SKM-1 treated with dmso at 0.1 percent for 144 hours (cell line): ENCODE results near the gene CTNNA2.
A peak's percentile ranks its signal among the peaks of the same experiment; 100 is the strongest.

Source experiments
- DNase-seq: peaks from one replicate; lab custom pipeline; 2025; ENCODE audit not compliant: unreplicated experiment; lab: John Stamatoyannopoulos, UW

CTNNA2 gene

GRCh38 chr2:79849241-79849640 lies 336.4 kb downstream of the CTNNA2 start:
- DNase-seq, result no peak

GRCh38 chr2:79849949-79850348 lies 337.1 kb downstream of the CTNNA2 start:
- DNase-seq, result no peak

GRCh38 chr2:79850912-79851311 lies 338.1 kb downstream of the CTNNA2 start:
- DNase-seq, result no peak

GRCh38 chr2:79855264-79856006 lies 342.6 kb downstream of the CTNNA2 start:
- no peak for DNase-seq

GRCh38 chr2:79857888-79858287 lies 345.0 kb downstream of the CTNNA2 start:
- no peak for DNase-seq

- DNase-seq, result peak; percentile 26
Measured at GRCh38 chr2:79860228-79861058, 347.6 kb downstream of the CTNNA2 start.

GRCh38 chr2:79861059-79861374 lies 348.2 kb downstream of the CTNNA2 start:
- DNase-seq, result no peak

GRCh38 chr2:79862756-79863155 lies 349.9 kb downstream of the CTNNA2 start:
- DNase-seq, result no peak

- DNase-seq, result no peak
Measured at GRCh38 chr2:79872656-79873055, 359.8 kb downstream of the CTNNA2 start.

- no peak for DNase-seq
Measured at GRCh38 chr2:79874015-79874414, 361.2 kb downstream of the CTNNA2 start.

GRCh38 chr2:79876430-79876829 lies 363.6 kb downstream of the CTNNA2 start:
- peak; percentile 17 for DNase-seq

- no peak for DNase-seq
Measured at GRCh38 chr2:79882548-79882947, 369.7 kb downstream of the CTNNA2 start.

GRCh38 chr2:79887747-79888374 lies 375.0 kb downstream of the CTNNA2 start:
- peak; percentile 33 for DNase-seq

GRCh38 chr2:79892123-79892522 lies 379.3 kb downstream of the CTNNA2 start:
- DNase-seq, result no peak

GRCh38 chr2:79899196-79899595 lies 386.3 kb downstream of the CTNNA2 start:
- no peak for DNase-seq

- DNase-seq, result no peak
Measured at GRCh38 chr2:79901161-79901560, 388.3 kb downstream of the CTNNA2 start.

GRCh38 chr2:79903222-79904000 lies 390.6 kb downstream of the CTNNA2 start:
- peak; percentile 11 for DNase-seq

GRCh38 chr2:79906139-79906890 lies 393.5 kb downstream of the CTNNA2 start:
- DNase-seq, result no peak

GRCh38 chr2:79909521-79909920 lies 396.7 kb downstream of the CTNNA2 start:
- no peak for DNase-seq

- no peak for DNase-seq
Measured at GRCh38 chr2:79910643-79911042, 397.8 kb downstream of the CTNNA2 start.
